Prostate gland (tissue), 2 donors: ENCODE results near the gene IARS1.

Experiments used
- CTCF ChIP-seq, 4 experiments: fragments of 200-600 bp in 2 of 4; fragments of 450-650 bp in 2 of 4; sonication (generic) in 2 of 4; IDR thresholded peaks; 1 replicate in 3 of 4; 2 replicates in 1 of 4; pipeline ENCODE4 v1.5.1; 2016 to 2019; ENCODE audit warnings: antibody characterized with exemption in 4 of 4, mild to moderate bottlenecking in 2 of 4, moderate library complexity in 2 of 4
- POLR2A ChIP-seq: fragments of 450-650 bp; IDR thresholded peaks from one replicate; pipeline ENCODE4 v1.6.1; 2016; ENCODE audit warnings: antibody characterized with exemption, mild to moderate bottlenecking
- POLR2AphosphoS5 ChIP-seq: sonication (generic); formaldehyde crosslinking; IDR thresholded peaks from one replicate; pipeline ENCODE4 v1.6.1; 2017; ENCODE audit warnings: antibody characterized with exemption

GRCh38 chr9:92289708-92290390, 3.6 kb downstream of the IARS1 start:
- no peak for TF ChIP-seq POLR2AphosphoS5
- no peak for TF ChIP-seq CTCF (IDR thresholded peaks at IDR 0.05)
- no peak for TF ChIP-seq POLR2A
